HG03066 (cell line): ENCODE measurements around the gene RBFOX1.

Experiments used
- ATAC-seq: cut with Tn5 transposase; IDR thresholded peaks from one replicate; pipeline ENCODE4 v1.9.1; 2021; ENCODE audit warnings: low read depth; ENCODE audit not compliant: unreplicated experiment

RBFOX1 gene

DNA sequence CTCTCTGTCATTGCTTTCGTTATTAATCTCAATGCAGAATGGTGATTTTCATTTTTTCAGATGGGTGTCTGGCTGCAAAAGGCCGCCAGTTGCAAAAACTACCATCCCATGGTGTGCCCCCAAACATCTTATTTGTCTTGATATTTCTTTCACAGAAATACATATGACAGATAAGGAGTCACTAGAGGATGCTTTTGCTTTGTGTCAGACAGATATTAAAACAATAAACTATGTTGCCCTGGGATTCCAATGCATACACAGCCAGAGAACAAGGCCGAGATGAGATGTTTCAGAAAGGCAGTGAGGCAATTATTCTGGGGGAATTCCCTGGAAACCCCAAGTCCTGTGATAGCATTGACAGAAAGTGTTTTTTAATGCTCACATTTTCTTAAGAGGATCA, 307.7 kb downstream of the RBFOX1 start:
- no peak for ATAC-seq

DNA sequence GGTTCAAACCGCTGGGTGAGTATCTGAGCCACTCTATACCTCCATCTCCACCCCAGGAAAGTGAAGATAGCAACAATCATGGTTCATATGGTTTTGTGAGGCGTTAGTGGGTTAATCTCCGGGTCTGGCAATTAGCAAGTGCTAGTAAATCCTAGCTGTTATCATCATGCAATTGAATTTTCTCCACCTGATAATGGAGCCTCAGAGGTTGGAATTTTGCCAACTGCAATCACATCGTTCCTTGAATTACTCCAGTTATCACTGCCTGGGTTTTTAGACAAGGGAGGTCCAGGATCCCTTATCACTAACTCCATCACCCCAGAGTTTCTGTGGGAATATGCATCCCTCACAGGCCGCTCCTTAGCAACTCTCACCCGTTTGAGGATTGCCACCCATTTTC, 311.5 kb downstream of the RBFOX1 start:
- no peak for ATAC-seq

DNA sequence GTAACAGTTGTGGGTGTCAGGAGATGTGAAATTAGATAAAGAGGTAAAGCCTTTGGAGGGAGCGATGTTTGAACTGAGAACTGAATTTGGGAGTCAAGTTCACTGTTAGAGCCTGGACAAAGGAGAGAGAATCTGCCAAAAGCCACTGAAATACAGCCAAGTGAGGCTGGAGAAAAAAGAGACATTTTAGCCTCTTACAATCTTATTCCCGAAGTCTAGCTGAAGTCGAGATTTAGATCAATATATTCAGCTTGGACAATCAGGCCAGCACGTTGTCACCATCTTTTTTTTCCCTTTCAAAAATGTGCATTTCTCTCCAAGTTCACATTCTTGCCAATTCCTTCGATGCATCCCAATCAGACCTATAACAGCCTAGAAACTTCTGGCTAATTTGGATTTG, 312.2 kb downstream of the RBFOX1 start:
- no peak for ATAC-seq

DNA sequence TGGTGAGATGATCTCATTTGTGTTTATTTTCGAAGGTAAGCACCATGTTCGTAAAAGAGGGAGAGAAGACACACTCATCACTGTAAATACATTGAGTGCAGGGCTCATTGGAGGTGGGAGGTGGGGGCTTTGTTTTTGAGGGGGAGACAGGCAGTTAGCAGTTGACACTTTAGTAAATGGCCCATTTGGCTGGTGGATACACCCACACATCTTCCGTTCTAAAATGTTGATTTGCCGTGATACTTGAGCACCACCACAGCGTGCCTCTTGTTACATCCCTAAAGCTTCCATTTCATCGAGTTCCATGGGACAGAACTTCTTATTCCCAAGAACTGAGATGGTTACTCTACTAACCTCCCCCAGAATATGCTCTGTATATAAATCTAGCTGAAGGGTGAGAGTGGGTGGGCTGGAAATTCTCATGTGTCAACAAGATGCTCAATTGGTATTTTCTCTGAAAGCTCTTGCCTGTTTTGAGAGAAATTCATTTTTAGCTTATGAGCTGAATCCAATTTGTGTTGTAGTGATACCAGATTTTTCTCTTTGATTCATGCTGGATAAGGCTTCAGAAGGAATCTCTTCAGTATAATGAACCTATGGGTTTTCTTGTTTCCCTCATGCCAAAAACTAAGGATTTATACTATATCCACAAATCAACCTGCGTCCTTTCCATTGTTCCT, 314.3 kb downstream of the RBFOX1 start:
- no peak for ATAC-seq

DNA sequence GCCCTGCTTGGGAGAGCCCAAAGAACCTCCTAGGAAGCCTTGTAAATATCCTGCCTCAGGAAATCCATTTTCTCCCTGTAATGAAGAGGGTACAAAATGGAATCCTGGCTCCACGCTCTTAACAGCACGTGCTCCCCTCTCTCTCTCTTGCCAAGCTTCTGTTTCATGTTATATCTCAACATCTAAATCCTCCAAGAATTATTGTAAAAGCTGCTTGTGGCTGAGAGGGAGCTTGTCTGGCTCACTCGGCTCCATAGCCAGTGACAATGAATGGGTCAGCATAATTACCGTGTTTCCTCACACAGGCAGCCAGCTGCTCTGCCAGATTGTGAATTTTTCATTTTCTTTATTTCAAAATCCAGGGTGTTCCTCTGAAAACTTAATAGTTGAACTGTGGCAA, 317.8 kb downstream of the RBFOX1 start:
- no peak for ATAC-seq

DNA sequence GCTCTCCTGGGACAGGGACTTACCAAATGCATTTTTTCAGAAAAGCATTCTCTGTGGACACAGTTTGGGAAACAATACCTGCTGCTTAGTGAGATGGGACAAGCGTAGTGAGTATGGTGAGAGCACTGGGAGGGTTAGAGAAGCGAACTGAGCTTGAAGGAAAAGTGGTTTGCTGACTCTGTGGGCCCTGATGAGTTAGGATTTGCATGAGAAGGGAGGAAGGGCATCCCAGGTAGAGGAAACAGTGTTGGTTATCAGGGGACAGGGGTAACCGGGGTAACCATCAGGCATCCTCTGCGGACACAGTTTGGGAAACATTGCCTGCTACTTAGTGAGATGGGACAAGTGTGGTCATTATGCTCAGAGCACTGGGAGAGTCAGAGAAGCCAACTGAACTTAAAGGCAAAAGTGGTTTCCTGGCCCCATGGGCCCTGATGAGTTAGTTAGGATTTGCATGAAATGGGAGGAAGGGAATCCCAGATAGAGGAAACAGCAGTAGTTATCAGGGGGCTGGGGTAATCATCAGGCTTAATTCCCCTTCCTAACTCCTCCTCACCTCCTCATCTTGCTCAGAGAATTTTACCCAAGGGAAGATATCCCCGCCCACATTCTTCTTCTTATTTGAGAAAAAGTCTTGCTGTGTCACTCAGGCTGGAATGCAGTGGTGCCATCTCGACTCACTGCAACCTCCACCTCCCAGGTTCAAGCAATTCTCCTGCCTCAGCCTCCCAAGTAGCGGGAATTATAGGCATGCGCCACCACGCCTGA, 319.3 kb downstream of the RBFOX1 start:
- no peak for ATAC-seq

DNA sequence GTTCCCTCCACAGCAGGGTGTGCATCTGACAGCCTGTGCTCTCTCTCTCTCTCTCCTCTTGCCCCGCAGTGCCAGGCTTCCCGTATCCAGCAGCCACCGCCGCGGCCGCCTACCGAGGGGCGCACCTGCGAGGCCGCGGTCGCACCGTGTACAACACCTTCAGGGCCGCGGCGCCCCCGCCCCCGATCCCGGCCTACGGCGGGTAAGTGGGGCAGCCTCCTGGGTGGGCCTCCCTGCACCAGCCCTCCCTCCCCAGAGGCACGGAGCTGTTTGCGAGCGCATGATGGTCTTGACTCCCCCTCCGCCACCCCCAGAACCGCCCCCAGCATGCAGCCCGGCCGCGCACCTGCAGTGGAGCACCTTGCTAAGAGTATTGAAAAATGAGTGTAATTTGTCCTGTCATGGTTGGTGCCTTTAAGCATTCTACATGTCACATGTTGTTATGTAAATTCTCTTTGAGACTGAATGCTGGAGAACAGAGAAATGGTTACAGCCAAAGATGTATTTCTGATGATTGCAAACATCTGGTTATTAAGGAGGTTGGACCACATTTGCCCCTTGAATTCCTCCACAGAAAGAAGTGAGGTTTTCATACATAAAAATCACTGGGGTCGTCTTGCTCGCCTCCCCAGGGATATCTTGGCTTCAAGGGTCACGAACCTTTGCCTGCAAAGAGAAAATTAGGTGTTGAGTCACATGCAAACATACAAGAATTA, 321.3 kb downstream of the RBFOX1 start:
- no peak for ATAC-seq

DNA sequence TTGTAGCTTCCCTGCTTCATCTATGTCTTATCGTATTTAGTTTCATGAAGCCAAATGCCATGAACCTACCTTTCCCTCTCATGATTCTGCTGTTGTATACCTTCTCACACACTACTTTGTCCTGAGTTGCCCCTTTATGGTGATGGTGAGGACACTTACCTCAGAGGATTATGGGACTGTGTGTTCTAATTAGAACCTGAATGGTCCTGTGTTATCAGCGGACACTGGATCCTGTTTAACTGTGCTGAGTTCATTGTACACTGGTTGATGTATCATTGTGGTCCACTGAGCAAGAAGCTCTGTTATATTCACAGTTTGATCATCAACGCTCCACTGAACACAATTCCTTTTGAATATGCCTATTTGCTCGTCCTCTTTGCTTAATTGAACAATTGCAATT, 343.0 kb downstream of the RBFOX1 start:
- ATAC-seq: no peak

DNA sequence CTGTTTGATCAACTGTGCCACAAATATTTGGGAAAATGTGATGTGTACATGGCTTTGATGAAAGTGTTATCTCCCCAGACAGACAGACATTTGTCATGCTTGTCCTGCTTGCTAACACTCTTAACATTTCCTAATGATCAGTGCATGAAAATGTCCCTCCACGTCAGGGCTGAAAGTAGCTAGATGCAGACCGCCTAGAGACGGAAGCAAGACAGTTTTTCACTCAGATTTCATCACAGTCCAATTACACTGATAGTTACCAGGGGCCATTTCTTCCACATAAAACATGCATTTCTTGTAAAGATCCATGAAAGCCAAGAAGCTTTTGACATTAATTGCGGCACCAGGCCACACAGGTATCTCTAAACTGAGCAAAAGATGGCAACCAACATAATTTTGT, 347.7 kb downstream of the RBFOX1 start:
- ATAC-seq: no peak

DNA sequence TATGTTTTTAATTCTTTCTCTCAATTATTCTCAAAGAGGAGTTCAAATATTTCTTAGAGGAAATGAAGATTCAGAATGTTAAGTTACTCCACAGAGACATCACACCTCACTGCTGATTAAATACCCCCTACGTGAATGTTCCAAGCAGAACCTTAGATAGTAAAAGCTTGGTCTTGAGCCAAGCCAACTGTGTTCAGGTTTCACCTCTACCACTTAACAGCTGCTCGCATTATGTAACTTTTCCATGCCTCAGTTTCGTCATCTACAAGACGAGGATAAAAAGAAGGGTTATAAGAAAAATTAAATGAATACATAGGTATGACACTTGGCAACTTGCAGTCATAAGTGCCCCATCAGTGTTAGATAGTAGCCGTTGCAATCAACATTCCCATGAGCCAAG, 356.2 kb downstream of the RBFOX1 start:
- ATAC-seq: no peak

DNA sequence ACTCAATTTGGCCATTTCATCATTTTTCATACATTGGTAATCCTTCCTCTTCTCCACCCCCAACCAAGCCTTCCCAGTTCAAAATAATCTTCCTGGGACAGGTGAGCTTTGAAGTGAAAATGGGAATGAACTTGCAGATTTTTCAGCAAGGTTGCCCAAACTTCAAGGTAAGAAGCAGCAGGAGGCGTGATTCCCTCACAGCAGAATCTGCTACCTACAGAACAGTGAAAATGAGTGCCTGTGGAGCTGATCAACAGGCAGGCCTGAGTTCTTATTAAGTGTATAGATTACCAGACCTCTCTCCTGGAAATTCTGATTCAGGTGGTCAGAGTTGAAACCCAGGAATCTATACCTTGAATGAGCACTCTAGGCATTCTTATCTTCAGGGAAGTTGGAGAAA, 356.6 kb downstream of the RBFOX1 start:
- no peak for ATAC-seq

DNA sequence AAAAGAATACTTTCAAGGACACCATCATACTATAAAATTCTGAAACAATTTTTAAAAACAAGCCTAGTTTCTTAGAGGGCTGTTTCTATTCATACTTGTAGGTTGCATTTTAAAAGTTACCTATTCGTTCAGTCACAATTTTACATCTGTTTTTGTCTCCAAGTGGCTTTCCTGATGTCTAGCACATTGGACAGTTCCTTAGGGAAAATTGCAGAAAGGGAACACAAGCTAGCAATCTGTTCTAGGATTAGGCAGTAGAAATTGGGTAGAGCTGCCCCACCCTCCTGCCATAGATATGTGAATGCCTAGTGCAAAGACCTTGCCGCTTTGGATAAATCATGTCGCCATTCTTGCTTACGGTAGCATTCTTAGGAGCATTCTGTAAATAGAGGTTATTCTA, 358.9 kb downstream of the RBFOX1 start:
- no peak for ATAC-seq

DNA sequence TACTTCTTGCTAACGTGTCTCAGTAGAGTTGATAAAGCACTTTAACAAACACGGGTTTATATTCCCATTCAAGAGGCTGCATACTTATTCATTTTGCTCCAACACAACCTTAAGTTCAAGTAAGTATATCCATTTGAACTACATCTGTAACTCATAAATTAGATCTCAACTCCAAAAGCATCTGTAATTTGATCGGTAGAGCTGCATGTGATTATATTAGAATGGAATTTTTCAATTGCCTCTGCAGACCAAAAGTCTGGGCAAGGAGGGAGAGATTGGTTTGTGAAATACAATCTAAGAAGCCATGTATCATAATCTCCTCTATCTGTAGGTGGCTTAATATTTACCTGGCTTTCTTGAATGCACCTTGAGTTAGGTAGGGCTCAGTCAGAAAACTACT, 371.0 kb downstream of the RBFOX1 start:
- ATAC-seq: no peak

DNA sequence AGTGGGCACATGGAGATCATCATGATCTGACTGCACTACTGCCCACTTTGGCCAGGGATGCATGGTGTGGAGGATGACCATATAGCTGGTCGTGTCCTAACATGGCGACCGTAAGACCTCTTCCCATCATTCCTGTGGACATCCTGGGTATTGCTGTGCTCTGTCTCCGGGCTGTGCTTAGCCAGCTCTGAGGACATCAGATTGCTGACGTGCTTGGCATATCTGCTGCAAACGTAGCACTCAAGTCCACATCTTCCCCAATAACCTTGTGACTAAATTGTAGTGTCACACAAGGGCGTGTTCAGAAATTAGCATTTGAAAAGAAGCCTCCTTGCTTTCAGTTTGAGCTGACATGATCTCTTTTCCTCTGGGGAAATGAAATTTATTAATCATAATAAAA, 373.2 kb downstream of the RBFOX1 start:
- no peak for ATAC-seq

DNA sequence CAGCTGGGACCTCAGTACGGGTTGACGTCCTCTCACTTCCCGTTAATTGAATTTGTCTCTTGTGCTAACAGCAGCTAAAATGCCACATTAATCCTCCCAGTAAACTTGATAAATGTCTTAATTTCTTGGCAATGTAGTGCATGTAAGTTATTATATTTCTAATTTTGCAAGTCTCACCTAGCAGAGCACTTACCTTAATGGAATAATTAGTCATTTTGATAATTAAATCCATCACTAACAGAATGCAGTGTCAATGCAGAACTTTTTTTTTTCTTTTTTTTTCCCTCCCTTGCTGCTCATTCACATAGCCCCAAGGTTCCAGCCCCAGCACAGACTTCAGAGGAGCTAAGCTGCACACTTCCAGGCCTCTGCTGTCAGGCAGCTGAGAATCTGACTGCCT, 376.5 kb downstream of the RBFOX1 start:
- ATAC-seq: no peak

DNA sequence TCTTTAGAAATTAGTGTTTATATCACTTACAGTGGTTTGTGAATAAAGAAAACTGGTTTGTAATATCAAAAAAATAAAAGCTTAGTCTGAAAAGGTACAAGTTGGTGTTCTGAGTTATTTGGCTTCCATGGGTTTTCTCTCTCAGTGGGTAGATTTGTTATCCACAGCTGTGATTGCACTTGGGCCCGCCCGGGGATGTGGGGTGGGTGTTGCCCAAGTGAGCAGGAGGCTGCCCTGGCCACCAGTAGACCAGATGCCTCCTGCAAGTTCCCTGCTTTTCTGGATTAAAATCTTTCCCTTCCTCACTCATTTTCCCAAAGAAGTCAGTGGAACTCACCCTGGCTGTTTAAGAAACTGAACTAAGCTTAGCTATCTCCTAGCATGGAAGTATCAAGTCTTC, 380.6 kb downstream of the RBFOX1 start:
- ATAC-seq: no peak

DNA sequence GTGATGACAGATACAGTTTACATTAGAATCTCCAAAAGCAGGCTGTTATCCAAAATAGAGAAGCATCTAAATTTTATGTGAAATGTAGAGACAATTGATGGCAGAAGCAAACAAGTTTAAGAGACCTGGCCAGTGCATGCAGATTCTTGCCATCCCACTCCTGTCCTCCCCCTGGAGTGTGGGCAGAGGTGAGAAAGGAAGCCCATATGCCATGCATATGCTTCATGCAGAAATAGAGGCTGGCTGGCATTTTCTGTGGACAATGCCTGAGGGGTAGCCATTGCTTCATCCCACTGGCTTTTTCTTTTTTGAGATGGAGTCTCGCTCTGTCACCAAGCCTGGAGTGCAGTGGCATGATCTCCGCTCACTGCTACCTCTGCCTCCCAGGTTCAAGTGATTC, 382.1 kb downstream of the RBFOX1 start:
- ATAC-seq: no peak

DNA sequence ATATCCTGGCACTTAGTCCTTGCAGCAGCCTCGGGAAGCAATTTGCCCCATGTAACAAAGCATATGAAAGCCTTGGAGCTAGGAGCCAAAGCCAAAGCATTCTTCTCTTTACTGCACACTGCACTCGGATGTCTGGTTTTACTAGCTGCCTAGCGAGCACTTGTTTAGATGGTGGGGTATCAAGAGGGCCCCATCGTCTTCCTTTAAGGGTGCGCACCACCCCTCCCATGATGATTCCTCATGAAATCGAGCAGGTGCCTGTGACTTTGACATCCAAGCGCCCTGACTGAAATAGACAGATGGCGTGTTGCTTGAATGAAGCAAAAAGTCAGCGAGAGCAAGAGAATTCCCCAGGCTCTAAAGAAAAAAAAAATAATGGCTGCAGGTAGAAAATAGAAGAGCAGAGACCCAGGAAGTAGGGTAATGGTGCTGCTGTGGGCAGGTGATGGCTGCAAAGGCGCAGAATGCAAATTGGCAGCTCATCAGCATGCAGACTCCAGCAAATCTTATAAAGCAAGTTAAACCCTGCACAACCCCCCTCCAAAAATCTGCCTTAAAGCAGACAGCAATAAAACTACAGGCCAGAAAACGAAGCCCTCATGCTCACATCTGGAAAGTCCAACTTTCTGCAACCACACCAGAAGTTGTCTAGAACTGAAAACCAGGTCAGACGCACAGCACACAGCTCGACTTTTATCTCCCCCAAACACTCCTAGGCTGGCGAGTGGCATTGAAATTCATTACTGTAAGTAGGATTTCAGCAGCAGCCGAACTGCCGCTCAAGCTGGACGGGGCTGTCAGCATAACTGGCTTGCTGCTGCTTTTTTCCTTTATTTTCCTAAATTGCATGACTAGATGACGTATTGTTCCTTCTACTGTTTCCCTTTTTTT, 384.3 kb downstream of the RBFOX1 start:
- no peak for ATAC-seq

DNA sequence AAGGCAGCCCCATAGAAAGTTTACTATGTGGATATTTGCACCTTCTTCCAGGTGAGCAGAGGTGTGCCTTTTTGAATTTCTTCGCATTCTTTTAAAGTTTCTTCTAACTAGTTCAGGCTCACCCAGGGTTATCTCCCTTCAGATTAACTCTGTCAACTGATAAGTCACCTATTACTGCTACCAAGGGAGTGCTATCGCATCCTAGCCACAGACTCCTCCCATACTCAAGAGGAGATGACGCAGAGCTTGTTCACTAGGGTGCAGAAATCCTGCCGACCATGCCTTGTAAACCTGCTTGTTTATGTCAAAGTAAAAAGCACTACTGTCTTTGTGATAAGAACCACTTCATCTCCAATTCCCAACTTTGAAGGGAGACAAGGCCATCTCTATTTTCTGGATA, 390.1 kb downstream of the RBFOX1 start:
- ATAC-seq: no peak

DNA sequence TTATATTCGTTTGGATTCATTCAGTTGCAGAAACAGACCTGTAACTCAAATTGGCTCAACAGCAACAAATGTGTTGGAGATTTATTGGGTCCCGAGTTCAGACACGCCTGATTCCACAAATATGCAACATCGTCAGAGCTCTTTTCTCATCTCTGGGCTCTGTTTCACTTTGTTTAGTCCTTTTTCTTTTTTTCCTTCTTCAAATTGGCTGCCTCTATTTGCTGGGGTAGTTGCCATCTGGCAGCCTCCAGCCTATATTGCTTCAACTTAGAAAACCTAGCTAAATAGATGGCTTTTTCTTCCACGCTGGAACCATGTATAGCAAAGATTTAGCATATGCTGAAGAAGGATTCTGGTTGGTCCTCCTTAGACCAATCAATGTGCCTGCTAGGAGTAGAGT, 398.5 kb downstream of the RBFOX1 start:
- no peak for ATAC-seq

DNA sequence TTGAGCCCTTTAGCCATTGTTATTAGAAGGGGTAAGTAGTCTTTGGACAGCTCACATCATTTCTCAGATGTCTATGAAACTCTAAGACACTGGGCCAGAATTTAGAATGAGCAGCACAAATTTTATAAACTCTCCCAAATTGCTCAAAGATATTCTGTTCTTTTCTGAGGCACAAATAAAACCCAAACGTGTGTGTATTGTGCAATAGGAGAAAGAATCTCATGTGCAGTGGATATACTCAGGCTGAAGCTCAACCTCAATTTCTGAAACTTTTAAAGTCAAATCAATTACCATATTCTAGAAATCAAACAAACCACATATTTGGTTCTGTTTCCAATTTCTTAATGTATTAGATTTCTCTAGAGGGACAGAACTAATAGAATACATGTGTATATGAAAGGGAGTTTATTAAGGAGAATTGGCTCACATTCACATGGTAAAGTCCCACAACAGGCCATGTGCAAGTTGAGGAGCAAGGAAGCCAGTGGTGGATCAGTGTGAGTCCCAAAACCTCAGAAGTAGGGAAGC, 403.6 kb downstream of the RBFOX1 start:
- no peak for ATAC-seq
